Neuronal stem cell (in vitro differentiated cells): Measurements from ENCODE around the gene ENTPD2.

ENCODE experiments used
- DNase-seq: peaks from one replicate; pipeline ENCODE4 v3.0.0-alpha.2; 2013; ENCODE audit warnings: low spot score
- H2AFZ ChIP-seq: one replicate; pipeline ENCODE4 v1.6.1; 2013; ENCODE audit warnings: mild to moderate bottlenecking, low read length, inconsistent platforms
- H2AK5ac ChIP-seq: 2 replicates; pipeline ENCODE4 v1.6.1; 2013; ENCODE audit warnings: low read depth, mild to moderate bottlenecking, inconsistent platforms, low read length, moderate library complexity, mixed read lengths
- H2BK120ac ChIP-seq: 2 replicates; pipeline ENCODE4 v1.6.1; 2013; ENCODE audit warnings: low read depth, mild to moderate bottlenecking, inconsistent platforms, low read length, moderate library complexity, mixed read lengths
- H2BK12ac ChIP-seq: one replicate; pipeline ENCODE4 v1.6.1; 2013; ENCODE audit warnings: low read length, inconsistent platforms
- H2BK15ac ChIP-seq: 2 replicates; pipeline ENCODE4 v1.6.1; 2013; ENCODE audit warnings: mild to moderate bottlenecking, low read length, inconsistent platforms, mixed read lengths
- H2BK5ac ChIP-seq: one replicate; pipeline ENCODE4 v1.6.1; 2013; ENCODE audit warnings: inconsistent platforms, mild to moderate bottlenecking, low read length, moderate library complexity
- H3K14ac ChIP-seq: one replicate; pipeline ENCODE4 v1.6.1; 2013; ENCODE audit warnings: low read length, inconsistent platforms
- H3K18ac ChIP-seq: 2 replicates; pipeline ENCODE4 v1.6.1; 2013; ENCODE audit warnings: low read length, inconsistent platforms
- H3K23ac ChIP-seq: 2 replicates; pipeline ENCODE4 v1.6.1; 2013; ENCODE audit warnings: low read depth, mild to moderate bottlenecking, mixed read lengths, low read length, inconsistent platforms; ENCODE audit not compliant: poor library complexity
- H3K27ac ChIP-seq: replicated peaks from 3 replicates; pipeline ENCODE4 v1.5.1; 2013; ENCODE audit warnings: low read length, inconsistent platforms
- H3K27me3 ChIP-seq, 3 experiments: 2 replicates each; pipeline ENCODE4 v1.6.1; 2013; ENCODE audit warnings: low read length in 3 of 3, mild to moderate bottlenecking in 2 of 3, inconsistent platforms in 1 of 3, low read depth in 1 of 3, mixed read lengths in 1 of 3, moderate library complexity in 1 of 3; ENCODE audit not compliant: control insufficient read depth in 3 of 3, insufficient read depth in 3 of 3
- H3K36me3 ChIP-seq, 2 donors: replicated peaks in 1 of 2; 2 replicates each; pipeline ENCODE4 v1.6.1; 2013; ENCODE audit warnings: low read length in 2 of 2; ENCODE audit not compliant: control insufficient read depth in 2 of 2, insufficient read depth in 2 of 2
- H3K4ac ChIP-seq: 2 replicates; pipeline ENCODE4 v1.6.1; 2013; ENCODE audit warnings: inconsistent platforms, mild to moderate bottlenecking, low read length, moderate library complexity
- H3K4me1 ChIP-seq, 2 donors: 1 replicate in 1 of 2; 2 replicates in 1 of 2; pipeline ENCODE4 v1.6.1; 2013; ENCODE audit warnings: low read length in 2 of 2, low read depth in 1 of 2; ENCODE audit not compliant: control insufficient read depth in 2 of 2, insufficient read depth in 1 of 2
- H3K4me2 ChIP-seq: one replicate; pipeline ENCODE4 v1.6.1; 2013; ENCODE audit warnings: mild to moderate bottlenecking, low read length, inconsistent platforms; ENCODE audit not compliant: insufficient read depth, poor library complexity, severe bottlenecking
- H3K4me3 ChIP-seq, 2 donors: 2 replicates each; pipeline ENCODE4 v1.5.1; 2013; ENCODE audit warnings: low read length in 2 of 2, mild to moderate bottlenecking in 2 of 2, inconsistent platforms in 1 of 2, moderate library complexity in 1 of 2
- H3K79me1 ChIP-seq: one replicate; pipeline ENCODE4 v1.6.1; 2013; ENCODE audit warnings: low read depth, mild to moderate bottlenecking, inconsistent platforms, low read length, moderate library complexity
- H3K9ac ChIP-seq: one replicate; pipeline ENCODE4 v1.6.1; 2013; ENCODE audit warnings: mild to moderate bottlenecking, low read depth, low read length, inconsistent platforms; ENCODE audit not compliant: poor library complexity
- H3K9me3 ChIP-seq, 2 donors: replicated peaks in 1 of 2; 2 replicates each; pipeline versions ENCODE3 to v1.6.1; 2013; ENCODE audit warnings: low read length in 2 of 2, mild to moderate bottlenecking in 2 of 2, inconsistent platforms in 1 of 2, low read depth in 1 of 2, mixed read lengths in 1 of 2, moderate library complexity in 1 of 2; ENCODE audit not compliant: control insufficient read depth in 2 of 2, insufficient read depth in 1 of 2
- H4K8ac ChIP-seq: one replicate; pipeline ENCODE4 v1.6.1; 2013; ENCODE audit warnings: low read depth, mild to moderate bottlenecking, inconsistent platforms, low read length, moderate library complexity
- H4K91ac ChIP-seq: one replicate; pipeline ENCODE4 v1.6.1; 2013; ENCODE audit warnings: low read length, low read depth, mild to moderate bottlenecking, inconsistent platforms; ENCODE audit not compliant: poor library complexity
- WGBS, 2 donors: extraction: QIAGEN DNeasy Blood & Tissue Kit; methylation state at CpG; one replicate each; pipeline ENCODE4 v1.1.7; 2013; ENCODE audit warnings: missing lambda C conversion rate in 2 of 2, mixed read lengths in 1 of 2; ENCODE audit not compliant: insufficient read length in 2 of 2, insufficient replicate concordance in 1 of 2; ENCODE audit errors: extremely low coverage in 2 of 2; 5-methylcytosine and 5-hydroxymethylcytosine counted together

ENTPD2 gene

DNA sequence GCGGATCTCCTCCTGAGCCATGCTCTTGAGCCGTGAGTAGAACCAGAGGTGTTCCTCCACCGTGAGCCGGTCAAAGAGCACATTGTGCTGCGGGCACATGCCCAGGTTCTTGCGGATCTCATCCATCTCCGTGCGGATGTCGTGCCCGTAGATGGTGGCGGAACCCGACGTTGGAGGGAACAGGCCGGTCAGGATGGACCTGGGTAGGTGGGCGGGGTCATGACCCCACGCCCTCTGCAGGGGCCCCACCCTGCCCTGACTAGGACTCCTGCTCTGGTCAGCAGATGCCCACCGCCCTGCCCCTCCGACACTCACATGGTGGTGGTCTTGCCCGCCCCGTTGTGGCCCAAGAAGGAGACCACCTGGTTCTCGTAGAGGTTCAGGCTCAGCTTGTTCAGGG lies 37.9 kb downstream of the ENTPD2 start:
- Histone ChIP-seq H3K36me3 (peaks cover 24 to 42% of the 10 kb centered on the region in 2 donors), H3K4me3 (no peak overlapping the region), H3K4me1 (no peaks in the 10 kb centered on the region), H3K14ac (no peak overlapping the region), H3K9me3 (peaks cover 0 to 6% of the 10 kb centered on the region in 2 donors), H3K9ac (no peak overlapping the region), H3K27me3 (no peaks in the 10 kb centered on the region), H3K79me1 (peaks cover 6% of the 10 kb centered on the region), H3K4me2 (no peak overlapping the region), H2AFZ (no peak overlapping the region), H2BK15ac (no peak overlapping the region), H2BK120ac (no peak overlapping the region), H3K4ac (no peak overlapping the region), H3K18ac (no peak overlapping the region), H2BK12ac (no peak overlapping the region), H2BK5ac (no peak overlapping the region), H3K27ac (no peak overlapping the region), H4K8ac (no peak overlapping the region), H3K23ac (no peak overlapping the region), H4K91ac (no peak overlapping the region), H2AK5ac (no peak overlapping the region)
- DNase-seq = no peak
- WGBS, 2 donors = no CpG with 5 or more reads among the region's 21 CpGs

DNA sequence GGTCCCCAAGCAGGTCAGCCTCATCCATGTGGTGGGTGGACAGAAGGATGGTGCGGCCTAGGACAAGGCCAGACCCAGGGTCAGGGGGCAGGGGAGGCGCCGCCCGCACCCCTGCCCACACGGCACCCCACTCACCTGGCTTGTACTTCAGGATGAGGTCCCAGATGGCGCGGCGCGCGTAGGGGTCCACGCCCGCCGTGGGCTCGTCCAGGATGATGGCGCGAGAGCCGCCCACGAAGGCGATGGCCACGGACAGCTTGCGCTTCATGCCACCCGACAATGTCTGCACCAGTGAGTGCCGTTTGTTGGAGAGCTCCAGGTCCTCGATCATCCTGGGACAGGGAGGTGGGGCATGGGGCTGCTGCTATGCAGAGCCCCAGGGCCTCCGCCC lies 38.3 kb downstream of the ENTPD2 start:
- Histone ChIP-seq H3K4me1 (no peaks in the 10 kb centered on the region), H3K27ac (no peak overlapping the region), H3K4ac (no peak overlapping the region), H2AFZ (no peak overlapping the region), H2BK120ac (no peak overlapping the region), H3K9ac (peak overlapping the region; percentile 44), H3K79me1 (peaks cover 6% of the 10 kb centered on the region), H3K18ac (no peak overlapping the region), H3K4me3 (no peak overlapping the region), H2BK15ac (no peak overlapping the region), H3K36me3 (peaks cover 25 to 42% of the 10 kb centered on the region in 2 donors), H2BK5ac (no peak overlapping the region), H2BK12ac (no peak overlapping the region), H2AK5ac (no peak overlapping the region), H3K9me3 (peaks cover 0 to 6% of the 10 kb centered on the region in 2 donors), H3K4me2 (no peak overlapping the region), H3K23ac (peak overlapping the region; percentile 43), H4K8ac (no peak overlapping the region), H3K14ac (no peak overlapping the region), H3K27me3 (no peaks in the 10 kb centered on the region), H4K91ac (no peak overlapping the region)
- WGBS, 2 donors = no CpG with 5 or more reads among the region's 25 CpGs
- DNase-seq = no peak

DNA sequence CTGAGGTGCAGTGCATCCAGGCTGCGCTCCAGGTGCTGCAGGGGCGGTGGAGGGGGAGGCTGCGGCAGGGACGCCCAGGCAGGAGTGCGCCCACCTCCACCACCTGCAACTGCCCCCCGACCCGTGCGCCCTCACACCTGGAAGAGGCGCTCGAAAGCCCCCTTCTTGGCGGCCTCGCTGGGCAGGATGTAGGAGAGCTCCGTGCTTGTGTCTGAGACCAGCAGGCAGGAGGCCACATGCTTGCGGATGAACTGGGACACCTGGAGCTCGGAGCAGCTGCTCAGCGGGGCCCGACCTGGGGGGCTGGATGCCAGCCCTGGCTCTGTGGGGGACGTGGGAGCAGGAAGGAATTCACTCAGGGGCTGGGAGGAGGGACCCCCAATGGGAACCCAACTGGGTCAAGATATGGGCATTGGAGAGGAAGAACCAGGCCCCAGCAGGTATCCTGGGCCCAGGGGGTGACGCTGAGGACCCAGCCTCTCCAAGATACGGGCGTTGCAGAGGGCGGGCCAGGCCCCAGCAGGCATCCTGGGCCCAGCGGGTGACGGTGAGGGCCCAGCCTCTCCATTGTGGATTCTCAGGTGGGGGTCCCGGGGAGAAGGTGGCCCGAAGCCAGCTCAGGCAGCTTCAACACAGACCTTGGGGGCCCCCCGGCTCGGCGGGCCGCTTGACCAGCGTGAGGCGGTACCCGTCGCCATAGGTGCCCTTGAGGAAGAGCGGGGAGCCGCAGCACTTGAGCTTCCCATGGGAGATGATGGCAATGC lies 38.9 kb downstream of the ENTPD2 start:
- Histone ChIP-seq H3K4ac (no peak overlapping the region), H3K14ac (no peak overlapping the region), H3K4me2 (no peak overlapping the region), H3K27me3 (no peaks in the 10 kb centered on the region), H3K36me3 (peaks cover 26 to 43% of the 10 kb centered on the region in 2 donors), H2AK5ac (no peak overlapping the region), H3K79me1 (peaks cover 6% of the 10 kb centered on the region), H3K23ac (peak overlapping the region; percentile 43), H2AFZ (no peak overlapping the region), H2BK120ac (no peak overlapping the region), H2BK5ac (no peak overlapping the region), H4K8ac (no peak overlapping the region), H2BK15ac (no peak overlapping the region), H3K4me3 (no peak overlapping the region), H4K91ac (no peak overlapping the region), H3K4me1 (no peaks in the 10 kb centered on the region), H3K27ac (no peak overlapping the region), H3K18ac (no peak overlapping the region), H3K9me3 (peaks cover 0 to 6% of the 10 kb centered on the region in 2 donors), H3K9ac (peak overlapping the region; percentile 44), H2BK12ac (no peak overlapping the region)
- WGBS, 2 donors = no CpG with 5 or more reads among the region's 36 CpGs
- no peak for DNase-seq

DNA sequence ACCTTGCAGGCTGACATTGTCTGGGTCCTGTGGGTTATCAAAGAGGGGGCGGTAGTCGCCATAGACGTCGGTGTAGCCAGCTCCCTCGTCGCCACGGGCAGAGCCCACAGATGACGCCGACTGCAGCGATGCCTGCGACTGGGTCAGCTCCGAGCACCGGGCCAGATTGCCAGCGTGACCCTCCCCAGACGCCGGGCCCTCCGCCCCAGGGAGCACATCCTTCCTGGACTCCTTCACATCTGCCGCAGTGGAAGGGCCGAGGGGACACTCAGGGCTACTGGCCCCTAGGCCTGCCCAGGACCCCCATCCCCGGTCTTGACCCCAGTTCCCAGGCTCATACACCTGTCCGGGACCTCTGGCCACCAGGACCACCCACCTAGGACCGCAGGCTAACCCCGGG lies 39.7 kb downstream of the ENTPD2 start:
- H2BK15ac ChIP-seq = no peak overlapping the region
- no CpG with 5 or more reads among the region's 23 CpGs for WGBS, 2 donors
- H4K91ac ChIP-seq = no peak overlapping the region
- H3K4ac ChIP-seq = no peak overlapping the region
- no peak overlapping the region for H3K4me2 ChIP-seq
- H3K23ac ChIP-seq = peak overlapping the region; percentile 31
- no peak overlapping the region for H3K18ac ChIP-seq
- H2AFZ ChIP-seq = no peak overlapping the region
- H3K79me1 ChIP-seq = peaks cover 6% of the 10 kb centered on the region
- H2BK120ac ChIP-seq = no peak overlapping the region
- no peak overlapping the region for H4K8ac ChIP-seq
- no peak overlapping the region for H2BK5ac ChIP-seq
- DNase-seq = no peak
- H3K36me3 ChIP-seq = peaks cover 29 to 49% of the 10 kb centered on the region in 2 donors
- H3K14ac ChIP-seq = no peak overlapping the region
- H3K4me1 ChIP-seq = no peaks in the 10 kb centered on the region
- no peak overlapping the region for H3K4me3 ChIP-seq
- peaks cover 0 to 6% of the 10 kb centered on the region in 2 donors for H3K9me3 ChIP-seq
- no peak overlapping the region for H2BK12ac ChIP-seq
- H2AK5ac ChIP-seq = no peak overlapping the region
- no peaks in the 10 kb centered on the region for H3K27me3 ChIP-seq
- no peak overlapping the region for H3K27ac ChIP-seq
- peak overlapping the region; percentile 21 for H3K9ac ChIP-seq
